ENCODE measurements around the gene GIPC3.
A peak's percentile ranks its signal among the peaks of the same experiment; 100 is the strongest.
"Not testable (repeated sequence)": the region's sequence is repeated elsewhere in the genome, so short reads cannot be mapped to it uniquely, and the experiment has no call there.

The GIPC3 gene

DNA sequence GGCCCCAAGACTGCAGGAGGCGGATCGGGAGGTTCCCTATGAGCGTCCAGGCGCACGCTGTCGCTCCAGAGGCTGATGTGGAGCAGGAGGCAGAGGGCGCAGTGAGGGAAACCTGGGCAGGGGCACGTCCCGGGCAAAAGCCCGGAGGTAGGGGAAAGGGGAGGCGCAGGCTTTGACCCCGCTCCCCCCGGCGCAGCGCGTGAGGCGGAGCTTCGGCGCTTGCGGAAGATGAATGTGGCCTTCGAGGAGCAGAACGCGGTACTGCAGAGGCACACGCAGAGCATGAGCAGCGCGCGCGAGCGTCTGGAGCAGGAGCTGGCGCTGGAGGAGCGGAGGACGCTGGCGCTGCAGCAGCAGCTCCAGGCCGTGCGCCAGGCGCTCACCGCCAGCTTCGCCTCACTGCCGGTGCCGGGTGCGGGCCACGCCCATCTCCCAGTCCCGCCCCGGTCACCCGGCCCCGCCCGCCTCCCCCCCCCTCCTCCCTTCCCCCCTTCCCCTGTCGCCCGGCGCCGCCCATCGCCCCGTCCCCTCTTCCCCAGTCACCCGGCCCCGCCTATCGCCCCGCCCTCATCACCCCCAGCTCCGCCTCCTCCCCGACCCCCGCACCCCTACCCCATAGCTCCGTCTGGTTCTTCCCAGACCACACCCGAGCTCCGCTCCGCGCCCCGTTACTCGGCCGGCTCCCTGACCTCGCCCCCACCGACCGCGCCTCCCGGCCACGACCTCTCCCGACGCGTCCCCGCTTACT is 8.4 kb upstream of the GIPC3 start:
- DNase-seq (ENCODE audit: low read depth) = no peak

DNA sequence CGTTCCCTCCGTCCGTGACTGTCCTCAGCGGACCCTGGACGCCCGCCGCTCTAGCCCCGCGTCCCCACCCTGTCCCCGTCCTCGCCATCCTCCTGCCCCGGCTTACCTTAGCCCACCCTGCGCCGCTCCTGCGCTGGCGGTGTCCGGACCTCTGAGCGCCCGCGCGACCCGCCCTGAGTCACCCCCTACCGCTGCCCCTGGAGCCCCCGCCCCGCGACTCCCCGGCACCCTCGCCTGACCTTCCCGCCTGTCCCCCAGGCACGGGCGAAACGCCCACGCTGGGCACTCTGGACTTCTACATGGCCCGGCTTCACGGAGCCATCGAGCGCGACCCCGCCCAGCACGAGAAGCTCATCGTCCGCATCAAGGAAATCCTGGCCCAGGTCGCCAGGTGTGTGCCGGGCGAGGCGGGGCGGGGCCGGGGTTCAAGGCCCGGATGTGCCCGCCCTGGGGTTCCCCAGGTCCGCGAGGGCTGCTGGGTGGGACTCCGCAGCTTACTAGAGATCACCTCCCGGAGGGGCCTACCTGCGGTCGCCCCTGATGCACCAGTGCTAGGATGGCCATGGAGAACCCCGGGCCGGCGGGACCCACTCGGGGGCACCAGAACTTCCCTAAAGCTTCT is 7.4 kb upstream of the GIPC3 start:
- DNase-seq (ENCODE audit: low read depth) = no peak

DNA sequence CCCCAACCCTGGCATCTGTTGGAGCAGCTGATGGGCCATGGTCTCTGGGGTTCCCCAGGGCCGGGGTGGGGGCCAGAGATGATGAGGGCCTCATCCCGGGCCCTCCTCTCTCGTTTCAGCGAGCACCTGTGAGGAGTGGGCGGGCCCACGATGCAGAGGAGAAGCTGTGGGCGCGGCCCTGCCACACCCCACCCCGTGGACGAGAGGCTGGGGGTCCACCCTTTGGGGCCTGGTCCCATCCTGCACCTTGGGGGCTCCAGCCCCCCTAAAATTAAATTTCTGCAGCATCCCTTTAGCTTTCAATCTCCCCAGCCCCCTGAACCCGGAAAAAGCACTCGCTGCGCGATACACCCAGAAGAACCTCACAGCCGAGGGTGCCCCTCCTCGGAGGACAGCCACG is 6.9 kb upstream of the GIPC3 start:
- no peak for DNase-seq (ENCODE audit: low read depth)

DNA sequence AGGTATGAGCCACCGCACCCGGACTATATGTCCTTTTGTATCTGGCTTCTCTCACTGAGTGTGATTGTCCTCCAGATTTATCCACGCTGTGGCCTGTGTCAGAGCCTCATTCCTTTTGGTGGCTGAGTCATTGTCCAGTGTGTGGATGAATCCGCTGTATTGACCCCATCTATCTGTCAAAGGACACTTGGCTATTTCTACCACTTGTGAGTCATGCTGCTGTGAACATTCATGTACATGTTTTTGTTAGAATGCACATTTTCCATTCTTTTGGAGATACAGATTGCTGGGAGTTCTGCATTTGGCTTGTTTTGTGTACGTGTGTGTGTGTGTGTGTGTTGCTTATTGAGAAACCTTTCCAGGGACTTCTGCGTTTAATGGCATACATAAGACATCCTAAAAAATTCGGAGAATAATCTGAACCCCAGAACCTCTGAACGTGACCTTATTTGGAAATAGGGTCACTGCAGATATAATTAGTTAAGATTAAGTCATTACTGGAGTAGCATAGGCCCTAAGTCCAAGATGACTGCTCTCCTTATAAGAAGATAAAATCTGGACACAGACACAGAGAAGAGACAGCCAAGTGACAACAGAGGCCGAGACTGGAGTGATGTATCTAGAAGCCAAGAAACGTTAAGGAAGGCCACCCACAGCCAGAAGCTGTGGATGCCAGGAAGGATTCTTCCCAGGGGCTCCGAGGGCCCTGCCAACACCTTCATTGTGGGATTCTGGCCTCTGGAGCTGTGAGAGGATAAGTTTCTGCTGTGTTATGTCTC is 4.9 kb upstream of the GIPC3 start:
- peak; percentile 83 for DNase-seq (ENCODE audit: low read depth)

DNA sequence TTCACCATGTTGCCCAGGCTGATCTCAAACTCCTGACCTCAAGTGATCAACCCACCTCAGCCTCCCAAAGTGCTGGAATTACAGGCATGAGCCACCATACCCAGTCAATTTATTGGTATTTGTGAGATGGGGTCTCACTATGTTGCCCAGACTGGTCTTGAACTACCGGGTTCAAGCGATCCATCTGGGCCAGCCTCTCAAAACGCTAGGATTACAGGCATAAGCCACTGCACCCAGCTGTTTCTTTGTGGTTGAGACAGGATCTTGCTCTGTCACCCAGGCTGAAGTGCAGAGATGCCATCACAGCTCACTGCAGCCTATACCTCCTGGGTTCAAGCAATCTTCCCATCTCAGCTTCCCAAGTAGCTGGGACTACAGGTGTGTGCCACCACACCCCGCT is 3.5 kb upstream of the GIPC3 start:
- not testable (repeated sequence) for DNase-seq (ENCODE audit: low read depth)

- not testable (repeated sequence) for DNase-seq (ENCODE audit: low read depth)
Measured at GRCh38 chr19:3584036-3584802, 1.1 kb upstream of the GIPC3 start.

- no peak for DNase-seq (ENCODE audit: low read depth)
Measured at GRCh38 chr19:3586127-3586626, 899 bp downstream of the GIPC3 start.

DNA sequence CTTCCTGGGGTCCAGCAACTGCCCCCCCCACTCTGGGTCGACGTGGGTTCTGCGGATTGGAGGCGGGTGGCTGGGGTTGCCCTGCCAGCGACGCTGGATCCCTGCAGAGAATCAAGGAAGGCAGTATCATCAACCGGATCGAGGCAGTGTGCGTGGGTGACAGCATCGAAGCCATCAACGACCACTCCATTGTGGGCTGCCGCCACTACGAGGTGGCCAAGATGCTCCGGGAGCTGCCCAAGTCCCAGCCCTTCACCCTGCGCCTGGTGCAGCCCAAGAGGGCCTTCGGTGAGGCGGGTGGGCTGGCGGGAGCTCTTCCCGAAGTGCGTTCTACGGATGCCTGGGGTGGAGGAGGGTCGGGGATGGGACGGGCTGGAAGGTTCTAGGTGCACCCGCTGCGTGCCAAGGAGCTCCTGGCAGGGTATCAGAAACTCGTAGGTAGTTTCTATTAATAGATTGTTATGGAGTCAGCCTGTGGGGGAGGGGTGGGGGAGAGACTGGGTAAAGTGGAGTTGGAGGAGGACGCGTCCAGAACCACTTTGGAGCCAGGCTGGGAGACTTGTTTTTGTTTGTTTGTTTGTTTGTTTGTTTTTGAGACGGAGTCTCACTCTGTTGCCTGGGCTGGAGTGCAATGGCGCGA is 1.5 kb downstream of the GIPC3 start:
- DNase-seq (ENCODE audit: low read depth) = no peak

DNA sequence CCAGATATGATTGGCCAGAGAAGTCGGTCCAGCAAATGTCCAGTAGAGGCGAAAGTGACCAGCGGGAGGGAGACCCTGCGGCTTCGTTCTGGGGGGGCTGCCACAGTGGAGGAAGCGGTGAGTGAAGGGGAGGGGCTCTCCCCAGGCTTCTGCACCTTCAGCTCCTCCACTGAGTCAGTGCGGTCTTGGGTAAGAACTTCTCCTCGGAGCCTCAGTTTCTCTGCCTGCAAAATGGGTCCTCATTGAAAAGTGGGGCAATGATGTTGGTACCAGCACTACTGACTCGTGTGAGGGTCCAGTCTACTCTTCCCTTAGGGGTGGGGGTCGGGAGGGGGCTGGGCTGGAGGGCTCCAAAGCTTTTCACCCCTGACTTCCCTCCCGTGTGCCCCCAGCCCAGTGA is 4.2 kb downstream of the GIPC3 start:
- no peak for DNase-seq (ENCODE audit: low read depth)

- DNase-seq (ENCODE audit: low read depth) = no peak
Measured at GRCh38 chr19:3589949-3590348, 4.7 kb downstream of the GIPC3 start.

DNA sequence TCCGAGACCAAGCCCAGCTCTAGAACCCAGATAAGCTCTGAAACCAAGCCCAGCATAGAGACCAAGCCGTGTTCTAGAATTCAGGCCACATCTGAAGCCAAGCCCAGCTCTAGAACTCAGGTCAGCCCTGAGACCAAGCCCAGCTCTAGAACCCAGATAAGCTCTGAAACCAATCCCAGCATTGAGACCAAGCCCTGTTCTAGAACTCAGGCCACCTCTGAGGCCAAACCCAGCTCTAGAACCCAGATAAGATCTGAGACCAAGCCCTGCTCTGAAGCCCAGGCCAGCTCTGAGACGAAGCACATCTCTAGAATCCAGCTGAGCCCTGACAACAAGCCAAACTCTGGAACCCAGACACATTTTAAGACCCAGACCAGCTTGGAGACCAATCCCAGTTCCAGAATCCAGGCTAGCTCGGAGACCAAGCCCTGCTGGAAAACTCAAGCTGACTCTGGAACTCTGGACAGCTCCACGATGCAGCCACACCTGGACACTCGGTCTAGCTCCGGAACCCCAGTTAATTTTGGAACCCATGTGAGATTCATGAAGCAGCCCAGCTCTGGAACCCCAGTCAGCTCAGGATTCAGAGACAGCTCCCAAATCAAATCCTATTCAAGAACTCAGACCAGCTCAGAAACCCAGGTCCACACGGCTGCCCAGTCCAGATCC is 5.8 kb downstream of the GIPC3 start:
- DNase-seq (ENCODE audit: low read depth) = no peak

- no peak for DNase-seq (ENCODE audit: low read depth)
Measured at GRCh38 chr19:3591876-3592613, 6.8 kb downstream of the GIPC3 start.

- no peak for DNase-seq (ENCODE audit: low read depth)
Measured at GRCh38 chr19:3593156-3593555, 7.9 kb downstream of the GIPC3 start.

DNA sequence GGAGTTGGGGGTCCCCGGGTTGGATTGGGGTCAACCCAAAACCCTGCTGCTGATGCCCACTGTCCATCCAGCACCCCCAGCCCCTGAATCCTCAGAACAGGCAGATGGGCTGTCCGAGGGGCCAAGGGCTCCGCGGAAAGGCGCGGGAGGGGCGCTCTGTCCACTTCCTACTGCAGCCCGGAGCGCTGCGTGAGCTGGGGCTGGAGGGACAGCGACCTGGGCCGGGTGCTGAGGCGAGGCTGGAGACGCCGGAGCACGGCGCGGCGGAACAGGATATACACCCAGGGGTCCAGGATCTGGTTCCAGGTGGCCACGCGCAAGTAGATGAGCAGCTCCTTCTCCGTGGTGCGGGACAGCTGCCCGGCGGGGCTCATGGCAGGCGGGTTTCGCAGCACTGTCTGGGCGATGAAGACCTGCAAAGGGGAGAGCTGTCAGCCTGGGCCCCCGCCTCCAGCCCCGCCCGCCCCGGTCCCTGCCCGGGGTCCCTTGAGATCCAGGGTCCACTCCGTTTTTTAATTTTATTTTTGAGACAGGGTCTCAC is 10.3 kb downstream of the GIPC3 start:
- DNase-seq (ENCODE audit: low read depth) = no peak

DNA sequence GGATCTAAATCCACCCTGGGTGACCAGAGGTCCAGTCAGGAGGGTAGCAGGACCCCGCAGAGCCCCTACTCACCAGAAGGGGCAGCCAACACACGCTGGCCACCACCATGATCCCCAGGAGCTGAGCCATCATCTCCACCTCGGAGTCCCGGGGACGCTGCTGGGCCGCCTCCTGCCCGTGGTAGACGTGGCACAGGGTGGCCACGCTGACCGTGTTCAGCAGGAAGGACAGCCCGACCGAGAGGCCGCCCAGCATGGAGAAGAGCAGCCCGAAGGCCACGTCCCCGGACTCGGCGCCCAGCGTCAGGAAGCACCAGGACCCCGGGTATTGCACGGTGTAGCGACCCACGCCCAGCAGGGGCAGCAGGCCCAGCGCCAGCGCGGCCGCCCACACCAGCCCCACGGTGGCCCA is 14.5 kb downstream of the GIPC3 start:
- DNase-seq (ENCODE audit: low read depth) = no peak

DNA sequence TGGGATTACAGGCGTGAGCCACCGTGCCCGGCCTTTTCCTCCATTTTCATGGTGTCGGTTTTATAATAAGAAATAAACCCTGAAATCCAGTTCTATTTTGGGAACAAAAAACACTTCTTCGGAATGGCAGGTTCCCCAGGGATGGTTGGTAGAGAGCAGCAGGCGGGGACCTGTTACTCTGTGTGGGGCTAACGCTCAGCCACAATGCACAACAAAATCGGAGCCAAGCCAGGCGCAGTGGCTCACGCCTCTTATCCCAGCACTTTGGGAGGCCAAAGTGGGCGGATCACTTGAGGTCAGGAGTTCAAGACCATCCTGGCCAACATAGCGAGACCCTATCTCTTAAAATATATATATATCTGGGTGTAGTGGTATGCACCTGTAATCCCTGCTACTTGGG is 15.7 kb downstream of the GIPC3 start:
- DNase-seq (ENCODE audit: low read depth) = no peak

- no peak for DNase-seq (ENCODE audit: low read depth)
Measured at GRCh38 chr19:3603121-3603811, 18.0 kb downstream of the GIPC3 start.

GRCh38 chr19:3604227-3604986 is 19.1 kb downstream of the GIPC3 start:
- no peak for DNase-seq (ENCODE audit: low read depth)

DNA sequence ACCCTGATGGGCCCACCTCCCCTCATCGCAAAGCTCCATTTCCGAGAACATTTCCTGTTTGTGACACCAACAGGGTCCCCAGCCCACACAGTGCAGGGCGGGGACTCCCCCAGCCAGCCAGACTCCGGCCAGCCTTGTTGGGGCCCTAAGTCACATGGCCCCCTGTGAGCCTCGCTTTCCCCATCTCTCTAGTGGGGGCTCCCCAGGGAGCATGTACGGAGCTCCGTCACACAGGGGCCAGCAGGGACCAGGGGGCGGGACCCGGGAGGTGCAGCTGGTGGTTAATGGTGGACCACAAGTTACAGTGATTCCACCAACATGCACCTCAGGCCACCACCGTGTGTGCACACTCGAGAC is 19.7 kb downstream of the GIPC3 start:
- no peak for DNase-seq (ENCODE audit: low read depth)

Data from non-pigmented ciliary epithelial cell (primary cell).